Lower leg skin (tissue), 3 donors: ENCODE results near the gene HTR1E.

Experiments
- POLR2A ChIP-seq, 2 donors: fragments of 450-650 bp; IDR thresholded peaks; one replicate each; pipeline ENCODE4 v1.6.1; 2016 to 2017; ENCODE audit warnings: antibody characterized with exemption in 2 of 2, mild to moderate bottlenecking in 1 of 2, moderate library complexity in 1 of 2
- TF ChIP-seq, protein P1 (sequence below), 3 donors: fragments of 450-650 bp; IDR thresholded peaks; one replicate each; pipeline ENCODE4 v1.5.1; 2016; ENCODE audit warnings: antibody characterized with exemption in 3 of 3, mild to moderate bottlenecking in 3 of 3, moderate library complexity in 2 of 3

DNA sequence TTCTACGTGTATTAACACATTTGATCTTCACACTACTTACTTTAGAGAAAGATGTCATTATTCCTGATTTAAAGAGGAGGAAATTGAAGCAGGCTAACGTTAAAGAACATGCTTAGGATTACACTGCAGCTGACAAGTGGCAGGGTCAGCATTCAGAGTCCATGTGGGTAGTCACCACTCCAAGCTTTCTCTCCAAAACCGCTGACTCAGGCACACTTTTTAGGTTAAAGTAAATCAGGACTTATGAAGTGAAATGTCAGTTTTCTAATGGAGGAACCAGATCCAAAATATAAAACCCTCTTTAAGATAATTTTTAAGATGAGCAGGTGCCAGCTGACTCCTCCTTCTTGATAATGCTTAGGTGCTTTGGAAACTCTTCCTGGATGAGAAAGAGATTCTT is 75.4 kb downstream of the HTR1E start:
- TF ChIP-seq, protein P1, sequence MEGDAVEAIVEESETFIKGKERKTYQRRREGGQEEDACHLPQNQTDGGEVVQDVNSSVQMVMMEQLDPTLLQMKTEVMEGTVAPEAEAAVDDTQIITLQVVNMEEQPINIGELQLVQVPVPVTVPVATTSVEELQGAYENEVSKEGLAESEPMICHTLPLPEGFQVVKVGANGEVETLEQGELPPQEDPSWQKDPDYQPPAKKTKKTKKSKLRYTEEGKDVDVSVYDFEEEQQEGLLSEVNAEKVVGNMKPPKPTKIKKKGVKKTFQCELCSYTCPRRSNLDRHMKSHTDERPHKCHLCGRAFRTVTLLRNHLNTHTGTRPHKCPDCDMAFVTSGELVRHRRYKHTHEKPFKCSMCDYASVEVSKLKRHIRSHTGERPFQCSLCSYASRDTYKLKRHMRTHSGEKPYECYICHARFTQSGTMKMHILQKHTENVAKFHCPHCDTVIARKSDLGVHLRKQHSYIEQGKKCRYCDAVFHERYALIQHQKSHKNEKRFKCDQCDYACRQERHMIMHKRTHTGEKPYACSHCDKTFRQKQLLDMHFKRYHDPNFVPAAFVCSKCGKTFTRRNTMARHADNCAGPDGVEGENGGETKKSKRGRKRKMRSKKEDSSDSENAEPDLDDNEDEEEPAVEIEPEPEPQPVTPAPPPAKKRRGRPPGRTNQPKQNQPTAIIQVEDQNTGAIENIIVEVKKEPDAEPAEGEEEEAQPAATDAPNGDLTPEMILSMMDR (IDR thresholded peaks at IDR 0.05): no peak
- TF ChIP-seq POLR2A (IDR thresholded peaks at IDR 0.05): no peak
